Ramos (cell line): Measurements from ENCODE around the gene FAM169A.
"Not testable (repeated sequence)": the region's sequence is repeated elsewhere in the genome, so short reads cannot be mapped to it uniquely, and the experiment has no call there.

ENCODE experiments used
- in situ Hi-C: fragments of 300-500 bp; cut with MboI; formaldehyde crosslinking; loops from one replicate; pipeline ENCODE4 v1.14.3; 2022; ENCODE audit warnings: low sequenced_read_pairs; ENCODE audit not compliant: unreplicated experiment

The FAM169A gene

GRCh38 chr5:74865804-74866595, at the start of gene FAM169A:
Gene FAM169A, minus strand, starts transcription at chr5:74866387. Its CDS starts 24,711 bp downstream, at chr5:74841676.
- in situ Hi-C loops: no loop called here

DNA sequence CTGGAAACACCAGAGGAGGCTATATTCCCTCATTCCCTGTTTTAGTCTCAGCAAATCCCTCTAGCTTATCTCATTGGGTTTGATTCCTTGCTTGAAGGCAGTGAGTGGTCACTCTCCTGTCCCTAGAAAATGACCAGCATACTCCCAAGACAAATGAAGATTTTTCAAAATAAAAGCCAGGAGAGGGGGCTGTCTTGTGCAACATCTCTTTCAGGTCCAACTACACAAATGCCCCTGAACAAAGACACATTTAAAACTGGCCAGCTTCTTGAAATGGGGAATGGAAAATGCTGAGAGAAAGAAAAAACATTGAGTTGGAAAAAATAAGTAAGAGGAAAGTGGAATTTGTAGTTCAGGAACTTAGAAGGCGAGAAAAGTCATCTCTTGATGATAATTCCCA, 49.3 kb upstream of the FAM169A start:
- in situ Hi-C loops: loop anchor here (25.0 kb wide), 2 partner anchors 253 to 1003 kb away; no protein-coding TSS in a partner anchor

- in situ Hi-C loops: loop anchor here (25.0 kb wide), 2 partner anchors 249 to 999 kb away; no protein-coding TSS in a partner anchor
Measured at GRCh38 chr5:74911421-74911820, 45.2 kb upstream of the FAM169A start.

- in situ Hi-C loops: loop anchor here (25.0 kb wide), 2 partner anchors 248 to 998 kb away; no protein-coding TSS in a partner anchor
Measured at GRCh38 chr5:74909888-74910287, 43.7 kb upstream of the FAM169A start.

- in situ Hi-C loops: loop anchor here (25.0 kb wide), 2 partner anchors 246 to 996 kb away; no protein-coding TSS in a partner anchor
Measured at GRCh38 chr5:74908237-74908636, 42.0 kb upstream of the FAM169A start.

GRCh38 chr5:74904713-74905112, 38.5 kb upstream of the FAM169A start:
- in situ Hi-C loops: loop anchor here (25.0 kb wide), 2 partner anchors 242 to 992 kb away; no protein-coding TSS in a partner anchor

GRCh38 chr5:74903165-74903787, 37.1 kb upstream of the FAM169A start:
- in situ Hi-C loops: loop anchor here (25.0 kb wide), 2 partner anchors 241 to 991 kb away; no protein-coding TSS in a partner anchor

GRCh38 chr5:74897049-74897448, 30.9 kb upstream of the FAM169A start:
- in situ Hi-C loops: no loop called here

GRCh38 chr5:74895906-74896305, 29.7 kb upstream of the FAM169A start:
- in situ Hi-C loops: no loop called here

GRCh38 chr5:74894351-74894750, 28.2 kb upstream of the FAM169A start:
- in situ Hi-C loops: no loop called here

DNA sequence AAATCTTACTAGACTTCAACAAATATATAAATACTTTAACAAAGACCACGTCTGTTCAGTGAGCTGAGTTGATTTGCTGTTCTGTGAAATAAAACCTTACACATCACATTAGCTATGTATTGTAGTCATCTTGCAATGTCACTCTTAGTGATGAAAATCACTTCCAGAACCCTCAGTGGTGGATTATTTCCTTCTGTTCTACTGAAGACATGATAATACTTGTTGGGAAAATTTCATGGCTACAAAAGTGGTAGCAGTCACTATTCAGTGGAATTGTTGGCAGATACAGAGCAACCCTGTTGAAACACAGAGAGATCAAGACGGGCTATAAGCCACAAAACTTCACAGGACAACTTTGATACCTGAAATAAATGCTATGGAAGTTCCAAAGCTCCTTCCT, 26.7 kb upstream of the FAM169A start:
- in situ Hi-C loops: no loop called here

- in situ Hi-C loops: no loop called here
Measured at GRCh38 chr5:74889523-74890105, 23.4 kb upstream of the FAM169A start.

DNA sequence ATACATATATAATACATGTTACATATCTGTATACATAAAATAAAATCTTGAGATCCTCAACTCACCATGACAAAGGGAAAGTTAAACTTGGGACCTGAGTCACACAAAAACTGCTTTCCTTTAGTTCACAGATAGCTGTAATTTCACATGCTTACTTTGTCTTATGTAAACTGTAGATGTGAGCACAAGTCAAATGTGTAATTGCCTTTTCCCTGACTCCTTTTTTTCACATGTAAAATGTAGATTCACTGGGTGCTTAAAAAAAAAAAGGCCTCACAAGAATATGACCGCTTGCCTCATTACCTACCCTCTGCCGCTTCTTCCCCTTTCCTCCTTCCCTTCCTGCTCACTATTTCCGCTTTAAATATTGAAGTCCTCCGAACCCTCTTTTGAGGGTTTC, 21.9 kb upstream of the FAM169A start:
- in situ Hi-C loops: no loop called here

DNA sequence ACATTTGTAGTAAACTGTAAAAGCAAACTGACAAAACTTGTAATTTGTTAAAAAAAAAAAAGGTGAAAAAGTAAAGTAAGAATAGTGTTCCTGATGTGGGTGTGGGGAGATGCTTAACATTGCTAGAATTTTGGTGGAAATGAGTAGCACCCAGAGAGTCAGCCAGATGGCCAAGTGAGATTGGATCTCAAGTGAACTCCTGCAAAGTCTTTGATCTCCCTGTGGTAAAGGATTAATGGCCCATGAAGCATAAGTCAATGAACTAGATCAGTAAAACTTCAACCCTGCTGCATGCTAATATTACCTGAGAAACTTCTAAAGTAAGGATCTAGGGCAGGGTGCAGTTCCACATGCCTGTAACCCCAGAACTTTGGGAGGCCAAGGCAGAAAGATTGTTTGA, 19.0 kb upstream of the FAM169A start:
- in situ Hi-C loops: no loop called here

DNA sequence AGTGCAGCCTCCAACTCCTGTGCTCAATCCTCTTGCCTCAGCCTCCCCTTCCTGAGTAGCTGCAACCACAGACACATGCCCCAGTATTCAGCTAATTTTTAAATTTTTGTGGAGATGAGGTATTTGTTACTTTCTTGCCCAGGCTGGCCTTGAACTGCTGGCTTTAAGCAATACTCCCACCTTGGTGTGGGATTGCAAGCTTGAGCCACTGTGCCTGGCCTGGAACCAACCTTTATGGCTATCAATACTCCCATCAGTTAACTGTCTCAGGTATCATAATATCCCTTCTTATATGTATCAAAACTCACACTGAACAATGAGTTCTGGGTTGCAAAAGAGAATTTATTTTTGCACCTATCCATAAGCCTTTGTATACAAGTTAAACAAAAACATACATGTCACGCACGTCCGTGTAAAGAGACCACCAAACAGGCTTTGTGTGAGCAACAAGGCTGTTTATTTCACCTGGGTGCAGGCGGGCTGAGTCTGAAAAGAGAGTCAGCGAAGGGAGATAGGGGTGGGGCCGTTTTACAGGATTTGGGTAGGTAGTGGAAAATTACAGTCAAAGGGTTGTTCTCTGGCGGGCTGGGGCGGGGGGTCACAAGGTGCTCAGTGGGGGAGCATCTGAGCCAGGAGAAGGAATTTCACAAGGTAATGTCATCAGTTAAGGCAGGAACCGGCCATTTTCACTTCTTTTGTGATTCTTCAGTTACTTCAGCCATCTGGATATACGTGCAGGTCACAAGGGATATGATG, 16.4 kb upstream of the FAM169A start:
- in situ Hi-C loops: not testable (repeated sequence)

DNA sequence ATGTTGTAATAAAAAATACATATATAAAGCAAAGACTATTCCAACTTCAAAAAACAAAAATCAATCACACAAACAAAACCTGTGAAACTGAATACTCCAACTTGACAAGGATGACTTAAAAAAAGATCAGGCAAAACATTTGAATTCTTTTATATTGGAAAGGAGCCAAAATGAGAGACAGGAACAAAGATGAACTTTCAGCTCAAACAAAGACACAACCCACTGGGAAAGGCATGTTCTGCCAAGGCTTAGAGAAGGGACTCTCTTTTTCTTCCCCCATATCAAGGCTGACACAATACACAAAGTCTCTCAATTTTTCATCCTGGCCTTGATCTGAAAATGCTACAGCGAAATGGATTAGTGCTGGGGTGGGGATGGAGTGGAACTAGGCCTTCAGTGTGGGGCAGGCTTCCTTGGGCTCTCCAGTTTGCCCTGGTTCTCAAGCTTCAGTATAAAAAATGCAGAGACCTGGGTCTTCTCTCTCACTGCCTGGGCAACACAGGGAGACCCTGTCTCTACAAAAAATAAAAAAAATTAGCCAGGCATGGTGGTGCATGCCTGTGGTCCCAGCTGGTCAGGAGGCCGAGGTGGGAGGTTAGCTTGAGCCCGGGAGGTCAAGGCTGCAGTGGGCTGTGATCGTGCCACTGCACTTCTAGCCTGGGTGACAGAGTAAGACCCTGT, 11.6 kb upstream of the FAM169A start:
- in situ Hi-C loops: no loop called here

- in situ Hi-C loops: no loop called here
Measured at GRCh38 chr5:74875994-74876791, 10.0 kb upstream of the FAM169A start.

GRCh38 chr5:74873525-74874249, 7.5 kb upstream of the FAM169A start:
- in situ Hi-C loops: no loop called here
